HG03066 (cell line): Measurements from ENCODE around the gene ETNK2.

Experiments
- ATAC-seq: cut with Tn5 transposase; IDR thresholded peaks from one replicate; pipeline ENCODE4 v1.9.1; 2021; ENCODE audit warnings: low read depth; ENCODE audit not compliant: unreplicated experiment

The ETNK2 gene

DNA sequence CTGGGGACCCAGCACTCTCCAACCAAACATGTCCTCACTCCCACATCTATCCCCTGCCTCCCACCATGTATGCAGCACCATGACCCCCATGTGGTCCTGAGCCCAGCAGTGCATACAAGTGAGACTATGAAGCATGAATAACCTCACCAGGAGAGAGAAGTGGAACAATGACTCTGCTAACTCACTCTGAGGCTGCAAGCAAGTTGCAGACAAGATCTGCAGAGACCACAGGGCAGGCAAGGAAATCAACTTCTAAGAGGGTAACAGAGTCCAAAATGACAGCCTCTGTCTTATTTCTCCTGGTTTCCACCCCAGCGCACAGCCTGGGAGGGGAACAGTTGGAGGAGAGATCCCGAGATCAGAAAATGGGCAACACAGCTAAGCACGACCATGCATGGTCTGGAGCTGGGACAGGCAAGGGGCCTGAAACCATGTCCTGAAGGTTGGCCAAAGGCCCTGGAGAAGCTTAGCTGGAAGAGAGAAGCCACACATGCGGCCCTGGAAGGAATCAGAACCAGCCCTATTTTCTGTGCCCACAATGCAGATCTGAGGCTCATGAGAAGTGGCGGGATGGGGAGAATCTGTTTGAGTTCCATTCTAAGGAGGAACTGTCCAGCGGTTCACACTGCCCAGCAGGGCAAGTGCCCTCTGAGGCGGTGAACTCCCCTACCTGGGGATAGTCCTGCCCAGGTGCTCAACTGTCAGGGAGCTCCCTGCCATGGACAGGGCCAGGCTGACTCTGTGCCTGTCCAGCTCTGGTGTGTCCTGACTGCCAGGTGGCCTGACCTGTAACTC is 26.8 kb upstream of the ETNK2 start:
- ATAC-seq, result no peak

- ATAC-seq, result no peak
Measured at GRCh38 chr1:204177133-204177532, 25.3 kb upstream of the ETNK2 start.

DNA sequence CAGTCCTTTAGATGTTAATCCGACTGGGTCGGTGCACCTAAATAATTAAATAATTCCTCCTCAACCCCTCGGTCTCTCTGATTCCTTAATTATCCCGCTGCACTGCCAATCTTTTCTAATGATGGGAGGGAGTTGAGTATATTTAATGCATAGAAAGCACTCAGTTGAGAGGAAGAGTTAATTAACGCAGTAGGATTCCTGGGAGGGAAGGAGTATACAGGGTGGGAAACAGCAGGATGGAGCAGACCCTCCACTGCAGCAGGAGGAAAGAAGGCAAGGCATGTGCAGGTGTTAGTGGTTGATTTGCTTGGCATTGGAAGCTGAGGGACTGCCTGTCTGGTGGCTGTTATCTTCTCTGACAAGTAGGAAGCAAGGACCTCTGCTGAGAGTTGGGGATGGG is 24.2 kb upstream of the ETNK2 start:
- no peak for ATAC-seq

GRCh38 chr1:204174958-204175357 is 23.1 kb upstream of the ETNK2 start:
- ATAC-seq, result no peak

DNA sequence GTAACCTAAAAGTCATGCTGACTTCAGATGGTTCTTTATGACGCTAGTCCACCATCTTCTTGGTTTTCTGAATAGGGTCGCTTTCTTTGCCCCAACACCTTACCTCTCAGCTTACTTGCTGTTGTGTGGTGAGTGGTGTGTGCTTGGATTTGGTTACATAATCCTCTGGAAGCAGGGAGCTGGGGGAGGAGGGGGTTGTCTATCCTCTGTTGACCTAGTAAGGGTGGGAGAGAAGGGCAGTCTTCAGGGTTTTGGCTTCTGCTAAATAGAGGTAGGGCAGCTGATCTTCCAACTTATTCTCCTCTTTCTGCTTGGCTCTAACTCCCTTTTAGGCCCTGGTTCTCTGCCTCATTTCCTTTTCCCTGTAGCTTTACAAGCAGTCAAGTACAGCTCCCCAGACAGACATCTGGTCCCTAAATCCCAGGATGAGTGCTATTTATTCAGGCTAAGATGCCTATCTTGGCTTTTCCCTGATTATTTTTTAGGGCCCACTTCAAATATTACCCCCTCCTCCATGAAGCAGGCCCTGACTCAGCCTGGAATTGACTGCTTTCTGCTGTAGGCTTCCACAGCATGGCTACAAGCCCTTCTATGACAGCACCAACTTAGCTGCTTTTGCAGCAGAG is 20.7 kb upstream of the ETNK2 start:
- ATAC-seq, result no peak

DNA sequence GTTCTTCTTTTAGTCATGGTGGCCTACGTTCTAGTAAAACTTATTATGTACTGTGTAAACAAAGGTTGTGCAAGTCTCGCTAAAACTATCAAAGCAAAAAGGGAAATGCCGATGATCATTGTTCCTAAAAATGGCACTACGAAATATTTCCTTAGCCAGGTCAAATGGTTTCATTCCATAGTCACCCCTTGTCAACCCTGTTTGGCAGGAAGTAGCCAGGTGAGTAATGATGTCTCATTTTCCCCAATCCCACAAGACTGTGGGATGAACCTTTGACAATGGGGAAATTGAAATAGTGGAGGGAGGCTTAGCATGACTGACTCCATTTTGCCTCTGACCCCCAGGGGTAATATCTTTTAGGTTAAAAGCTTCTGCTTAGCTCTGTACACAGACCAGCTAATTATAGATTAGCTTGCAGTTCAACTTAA is 19.9 kb upstream of the ETNK2 start:
- no peak for ATAC-seq

GRCh38 chr1:204170494-204171155 is 18.8 kb upstream of the ETNK2 start:
- ATAC-seq, result no peak

DNA sequence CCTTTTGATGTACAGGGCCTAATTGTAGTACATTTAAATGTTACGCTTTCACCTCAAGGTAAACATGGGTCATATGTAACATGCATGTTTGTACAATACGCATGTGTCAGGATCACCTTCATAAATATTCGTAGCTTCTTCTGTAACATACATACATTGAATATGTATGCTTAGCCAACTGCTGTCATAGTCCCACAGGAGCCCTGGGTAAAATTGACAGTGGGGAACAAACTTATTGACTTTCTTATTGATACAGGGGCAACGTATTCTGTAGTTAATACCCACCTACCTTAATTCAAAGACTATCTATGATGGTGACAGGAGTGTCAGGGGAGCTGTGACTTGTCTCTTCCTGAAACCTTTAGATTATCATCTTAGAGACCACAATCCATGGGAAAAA is 18.0 kb upstream of the ETNK2 start:
- ATAC-seq, result no peak

DNA sequence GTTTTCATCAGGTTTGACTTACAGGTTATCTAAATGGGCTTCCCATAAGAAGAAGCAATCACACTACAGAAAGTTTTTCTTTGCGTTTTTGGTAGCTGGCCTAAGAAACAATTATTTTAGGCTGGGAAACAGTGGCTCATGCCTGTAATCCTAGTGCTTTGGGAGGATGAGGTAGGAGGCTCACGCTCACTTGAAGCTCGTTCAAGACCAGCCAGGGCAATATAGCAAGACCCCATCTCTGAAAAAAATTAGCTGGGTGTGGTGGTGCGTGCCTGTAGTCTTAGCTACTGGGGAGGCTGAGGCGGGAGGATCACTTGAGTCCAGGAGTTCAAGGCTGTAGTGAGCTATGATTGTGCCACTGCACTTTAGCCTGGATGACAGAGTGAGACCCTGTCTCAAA is 15.9 kb upstream of the ETNK2 start:
- no peak for ATAC-seq

- no peak for ATAC-seq
Measured at GRCh38 chr1:204166219-204166618, 14.4 kb upstream of the ETNK2 start, which contains the start of gene REN. Gene REN, minus strand, starts transcription at chr1:204166337. Its CDS starts 44 bp downstream, at chr1:204166293.

GRCh38 chr1:204162494-204163074 is 10.7 kb upstream of the ETNK2 start:
- ATAC-seq, result no peak

- ATAC-seq, result no peak
Measured at GRCh38 chr1:204161609-204162493, 10.0 kb upstream of the ETNK2 start.

- ATAC-seq, result no peak
Measured at GRCh38 chr1:204157962-204158361, 6.1 kb upstream of the ETNK2 start.

DNA sequence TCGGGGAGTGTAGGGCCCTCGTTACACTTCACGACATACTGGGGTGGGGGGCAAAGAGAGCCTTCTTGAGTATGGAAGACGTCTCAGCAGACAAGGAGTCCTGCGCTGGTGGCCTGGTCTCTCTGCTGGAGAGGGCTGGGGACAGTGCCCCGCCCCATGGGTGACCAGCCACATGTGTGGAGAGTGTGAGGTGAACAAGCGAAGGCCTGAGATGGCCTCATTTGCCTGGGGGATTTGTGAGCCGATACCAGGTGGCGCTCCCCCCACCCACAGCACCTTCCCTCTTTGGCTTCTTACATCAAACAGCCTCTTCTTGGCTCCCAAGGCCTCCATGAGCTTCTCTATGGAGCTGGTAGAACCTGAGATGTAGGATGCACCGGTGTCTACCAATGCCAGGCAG is 4.0 kb upstream of the ETNK2 start:
- ATAC-seq, result no peak

GRCh38 chr1:204154568-204155255 is 2.9 kb upstream of the ETNK2 start:
- no peak for ATAC-seq

GRCh38 chr1:204153667-204154066 is 1.8 kb upstream of the ETNK2 start:
- no peak for ATAC-seq

- ATAC-seq, result no peak
Measured at GRCh38 chr1:204152310-204153044, 633 bp upstream of the ETNK2 start.

DNA sequence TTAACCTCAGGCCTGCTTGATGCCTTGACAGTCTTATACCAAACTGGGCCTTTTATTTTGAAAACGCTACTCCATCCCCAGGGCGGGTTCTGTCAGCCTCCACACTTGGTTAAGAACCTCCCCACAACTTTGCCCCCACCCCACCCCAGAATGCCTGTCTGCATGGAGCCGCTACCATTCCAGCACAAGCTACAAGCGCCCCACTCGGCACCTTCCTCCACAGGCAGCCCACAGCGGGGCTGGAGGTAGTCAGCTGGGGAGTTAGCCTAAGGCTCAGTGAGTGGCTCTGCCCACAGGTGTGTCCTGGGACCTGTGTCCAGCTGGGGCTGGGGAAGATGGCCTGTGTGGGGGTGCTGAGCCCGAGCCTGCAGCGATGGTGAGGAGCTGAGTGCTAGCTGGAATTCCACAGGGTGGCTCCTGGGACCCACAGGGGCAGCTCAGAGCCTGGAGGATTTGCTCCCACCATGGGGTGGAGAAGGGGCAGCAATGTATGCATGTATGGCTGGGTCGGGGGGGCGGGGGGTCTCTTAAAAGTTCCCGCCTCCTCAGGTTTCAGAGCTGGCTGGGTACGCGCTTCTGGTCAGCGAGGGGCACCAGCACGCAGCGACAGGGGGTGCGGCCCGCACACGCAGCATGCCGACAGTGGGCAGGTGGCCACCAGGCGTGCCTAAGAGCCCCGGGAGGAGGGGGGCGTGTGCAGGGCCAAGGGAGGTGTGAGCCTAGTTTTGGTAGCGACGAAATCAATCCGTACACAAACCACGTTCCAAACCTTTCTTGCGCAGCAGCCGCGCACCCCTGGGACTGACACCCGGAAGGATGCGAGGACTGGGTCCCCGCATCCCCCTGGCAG is 917 bp downstream of the ETNK2 start:
- ATAC-seq, result no peak
